PFSK-1 (cell line): ENCODE results near the gene KCNQ1OT1.

Source experiments
- FOXP2 ChIP-seq: optimal IDR thresholded peaks from 2 replicates; pipeline ENCODE3; 2011; ENCODE audit warnings: borderline replicate concordance, control low read depth, inconsistent platforms; ENCODE audit not compliant: insufficient read depth; ENCODE audit errors: extremely low read length, extremely low read depth
- POLR2AphosphoS5 ChIP-seq: IDR thresholded peaks from 2 replicates; pipeline ENCODE4 v1.6.1; 2012; ENCODE audit warnings: low read depth, mild to moderate bottlenecking, control low read depth, low read length, moderate library complexity
- REST ChIP-seq, 2 experiments: IDR thresholded peaks; 2 replicates each; pipeline versions ENCODE4 v1.6.1 to v1.8.0; 2011 to 2012; ENCODE audit warnings: low read depth in 2 of 2, low read length in 2 of 2, control low read depth in 1 of 2, inconsistent platforms in 1 of 2, mild to moderate bottlenecking in 1 of 2, moderate library complexity in 1 of 2; ENCODE audit not compliant: insufficient read depth in 1 of 2
- SIN3A ChIP-seq: IDR thresholded peaks from 2 replicates; pipeline ENCODE4 v1.6.1; 2012; ENCODE audit warnings: mild to moderate bottlenecking, low read length, moderate library complexity, borderline replicate concordance; ENCODE audit not compliant: insufficient read depth
- TAF1 ChIP-seq: IDR thresholded peaks from 2 replicates; pipeline ENCODE4 v1.6.1; 2012; ENCODE audit warnings: low read length, control low read depth, borderline replicate concordance; ENCODE audit not compliant: insufficient read depth

The KCNQ1OT1 gene

GRCh38 chr11:2685566-2686359 lies 14.0 kb downstream of the KCNQ1OT1 start:
- TF ChIP-seq TAF1, result no peak

- no peak for TF ChIP-seq TAF1
- TF ChIP-seq REST (IDR thresholded peaks at IDR 0.05; ENCODE audit: insufficient read depth in 1 of 2, low read depth in 2 of 2, low read length in 2 of 2), result no peak
- no peak for TF ChIP-seq POLR2AphosphoS5
- no peak for TF ChIP-seq SIN3A
- TF ChIP-seq FOXP2, result no peak
These were observed 14.7 kb downstream of the KCNQ1OT1 start for GRCh38 chr11:2685051-2685450.

- TF ChIP-seq FOXP2, result no peak
- no peak for TF ChIP-seq SIN3A
- no peak for TF ChIP-seq POLR2AphosphoS5
- TF ChIP-seq TAF1, result no peak
- TF ChIP-seq REST (IDR thresholded peaks at IDR 0.05; ENCODE audit: insufficient read depth in 1 of 2, low read depth in 2 of 2, low read length in 2 of 2), result no peak
These were observed 15.2 kb downstream of the KCNQ1OT1 start for GRCh38 chr11:2684581-2684980.

GRCh38 chr11:2683806-2684205 lies 16.0 kb downstream of the KCNQ1OT1 start:
- TF ChIP-seq POLR2AphosphoS5, result no peak
- no peak for TF ChIP-seq SIN3A
- no peak for TF ChIP-seq REST (IDR thresholded peaks at IDR 0.05; ENCODE audit: insufficient read depth in 1 of 2, low read depth in 2 of 2, low read length in 2 of 2)
- TF ChIP-seq TAF1, result no peak
- TF ChIP-seq FOXP2, result no peak

- TF ChIP-seq POLR2AphosphoS5 (no peak), TAF1 (no peak), FOXP2 (no peak), REST (IDR thresholded peaks at IDR 0.05; ENCODE audit: insufficient read depth in 1 of 2, low read depth in 2 of 2, low read length in 2 of 2) (no peak), SIN3A (no peak)
These were observed 18.2 kb downstream of the KCNQ1OT1 start for GRCh38 chr11:2681408-2682145.
